GM23338 (cell line): ENCODE measurements around the gene EIF4E2. TPM values are rescaled to one million over a fixed set of nuclear protein-coding genes. Genes with fewer than 3 reads are reported as not detected.

Experiments
- ATAC-seq: fragments of 200-7000 bp; cut with Tn5 transposase; 3 replicates; pipeline ENCODE4 v1.9.1; 2020
- DNase-seq: peaks from one replicate; pipeline ENCODE4 v3.0.0-alpha.2; 2015; ENCODE audit warnings: low spot score
- H2AFZ ChIP-seq: fragments of 200-600 bp; sonication (generic); 2 replicates; pipeline ENCODE4 v1.8.0; 2016; ENCODE audit warnings: antibody characterized with exemption, mild to moderate bottlenecking, moderate library complexity
- H3F3A ChIP-seq: fragments of 200-600 bp; sonication (generic); replicated peaks from 2 replicates; pipeline ENCODE4 v1.8.0; 2017; ENCODE audit warnings: antibody characterized with exemption, mixed run types, low read depth
- H3K27ac ChIP-seq: fragments of 200-600 bp; sonication (generic); 2 replicates; pipeline ENCODE4 v1.6.1; 2016; ENCODE audit warnings: low read depth
- H3K27me3 ChIP-seq: fragments of 200-600 bp; sonication (generic); 2 replicates; pipeline ENCODE4 v1.8.0; 2016; ENCODE audit warnings: mild to moderate bottlenecking, mixed run types, moderate library complexity; ENCODE audit not compliant: insufficient read depth
- H3K36me3 ChIP-seq: fragments of 200-600 bp; sonication (generic); 2 replicates; pipeline ENCODE4 v1.8.0; 2016; ENCODE audit warnings: mild to moderate bottlenecking; ENCODE audit not compliant: insufficient read depth
- H3K4me1 ChIP-seq: fragments of 200-600 bp; sonication (generic); 2 replicates; pipeline ENCODE4 v1.8.0; 2016; ENCODE audit warnings: mild to moderate bottlenecking, moderate library complexity; ENCODE audit not compliant: insufficient read depth
- H3K4me2 ChIP-seq: fragments of 200-600 bp; sonication (generic); 2 replicates; pipeline ENCODE4 v1.7.1; 2017; ENCODE audit warnings: mixed run types
- H3K4me3 ChIP-seq: fragments of 200-600 bp; sonication (generic); 2 replicates; pipeline ENCODE4 v1.6.1; 2016; ENCODE audit warnings: mixed run types
- H3K79me2 ChIP-seq: fragments of 200-600 bp; sonication (generic); replicated peaks from 2 replicates; pipeline ENCODE4 v1.8.0; 2017; ENCODE audit warnings: mild to moderate bottlenecking; ENCODE audit not compliant: insufficient read depth
- H3K9me2 ChIP-seq: fragments of 200-600 bp; sonication (generic); 2 replicates; pipeline ENCODE4 v1.8.0; 2017; ENCODE audit not compliant: insufficient read depth
- H4K20me1 ChIP-seq: fragments of 200-600 bp; sonication (generic); replicated peaks from 2 replicates; pipeline ENCODE4 v1.8.0; 2017; ENCODE audit warnings: mild to moderate bottlenecking; ENCODE audit not compliant: insufficient read depth
- H3K27ac Mint-ChIP-seq: 2 replicates; pipeline ENCODE4 v1.8.0; 2020; ENCODE audit warnings: inconsistent platforms, mild to moderate bottlenecking, moderate library complexity, mixed read lengths
- H3K27me3 Mint-ChIP-seq: 3 replicates; pipeline ENCODE4 v1.8.0; 2022; ENCODE audit warnings: low read depth, mild to moderate bottlenecking, moderate library complexity, mixed read lengths, inconsistent platforms; ENCODE audit not compliant: insufficient read depth, poor library complexity
- H3K36me3 Mint-ChIP-seq: 3 replicates; pipeline ENCODE4 v1.8.0; 2021; ENCODE audit warnings: low read depth, mild to moderate bottlenecking, inconsistent platforms, moderate library complexity, mixed read lengths
- H3K4me1 Mint-ChIP-seq: 3 replicates; pipeline ENCODE4 v1.8.0; 2020; ENCODE audit warnings: mild to moderate bottlenecking, inconsistent platforms, mixed read lengths
- H3K4me3 Mint-ChIP-seq: 3 replicates; pipeline ENCODE4 v1.8.0; 2021; ENCODE audit warnings: moderate library complexity, mild to moderate bottlenecking, inconsistent platforms, mixed read lengths
- H3K9me3 Mint-ChIP-seq: 3 replicates; pipeline ENCODE4 v1.8.0; 2020; ENCODE audit warnings: moderate library complexity, mild to moderate bottlenecking, inconsistent platforms, mixed read lengths
- CREB1 ChIP-seq: fragments of 250-450 bp; sonication (Bioruptor Pico); IDR thresholded peaks from 2 replicates; pipeline ENCODE4 v1.5.0; 2020; ENCODE audit warnings: low read depth, mild to moderate bottlenecking, moderate library complexity
- EZH2 ChIP-seq: fragments of 200-600 bp; sonication (generic); IDR thresholded peaks from one replicate; pipeline ENCODE4 v1.8.0; 2017; ENCODE audit warnings: antibody characterized with exemption, mild to moderate bottlenecking, low read depth; ENCODE audit not compliant: unreplicated experiment
- JUNB ChIP-seq: IDR thresholded peaks from one replicate; pipeline ENCODE4 v1.6.1; 2016; ENCODE audit warnings: antibody characterized with exemption; ENCODE audit not compliant: unreplicated experiment
- POLR2AphosphoS5 ChIP-seq: IDR thresholded peaks from 2 replicates; pipeline ENCODE4 v1.6.1; 2016; ENCODE audit warnings: antibody characterized with exemption, low read depth
- long read RNA-seq: library from polyadenylated mRNA; unstranded; transcript quantifications from one replicate; pipeline ENCODE4 v2.0.0, GENCODE V29; 2020; ENCODE audit not compliant: unreplicated experiment
- polyA plus RNA-seq: library from polyadenylated mRNA; unstranded; fragments of >200 nt; fragmentation: Nextera tagmentation; extraction: Ambion mirVana; gene quantifications from 2 replicates; pipeline ENCODE4 v1.2.1, GENCODE V29; 2016
- total RNA-seq: library from RNA; depleted of rRNA; stranded (reverse); fragments of >200 nt; shearing (Covaris generic); gene quantifications from 2 replicates; pipeline ENCODE4 v1.2.3, GENCODE V29; 2014; rRNA removed
- TF ChIP-seq, protein P1 (sequence below): IDR thresholded peaks from 2 replicates; pipeline ENCODE4 v1.6.1; 2016; ENCODE audit warnings: antibody characterized with exemption
- TF ChIP-seq, protein P2 (sequence below), 2 experiments: fragments of 200-600 bp in 1 of 2; sonication (generic) in 1 of 2; conservative IDR thresholded peaks; 2 replicates each; pipeline versions ENCODE4 v1.5.1 to v1.6.1; 2016 to 2017; ENCODE audit warnings: antibody characterized with exemption in 2 of 2, low read depth in 2 of 2, mild to moderate bottlenecking in 2 of 2, moderate library complexity in 1 of 2

EIF4E2 gene, protein sequence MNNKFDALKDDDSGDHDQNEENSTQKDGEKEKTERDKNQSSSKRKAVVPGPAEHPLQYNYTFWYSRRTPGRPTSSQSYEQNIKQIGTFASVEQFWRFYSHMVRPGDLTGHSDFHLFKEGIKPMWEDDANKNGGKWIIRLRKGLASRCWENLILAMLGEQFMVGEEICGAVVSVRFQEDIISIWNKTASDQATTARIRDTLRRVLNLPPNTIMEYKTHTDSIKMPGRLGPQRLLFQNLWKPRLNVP
- 59.2 and 68.1 TPM in 2 replicates for total RNA-seq
- 148 and 152 TPM in 2 replicates for polyA plus RNA-seq
- long read RNA-seq, transcript EIF4E2-202 (7 exons, 3,448 nt) = minor isoform, 5 of 55 reads
- long read RNA-seq, transcript EIF4E2-201 (7 exons, 1,604 nt) = major isoform, 40 of 55 reads
- long read RNA-seq, partial matches to known transcripts = 4 of 55 reads
- long read RNA-seq, other reads (novel, unspliced or antisense) = 3 of 55 reads

- H3K4me1 Mint-ChIP-seq = peaks cover 15% of the 10 kb centered on the region
- Histone ChIP-seq H3K27ac (peak within 1 kb of the TSS; percentile 98), H2AFZ (peak within 1 kb of the TSS; percentile 91), H3K9me2 (no peaks in the 10 kb centered on the region), H3F3A (peaks cover 8% of the 10 kb centered on the region), H4K20me1 (peaks cover 29% of the 10 kb centered on the region), H3K4me3 (peak within 1 kb of the TSS; percentile 96), H3K4me1 (peaks cover 12% of the 10 kb centered on the region), H3K79me2 (peaks cover 84% of the 10 kb centered on the region), H3K4me2 (peak within 1 kb of the TSS; percentile 96), H3K27me3 (no peaks in the 10 kb centered on the region), H3K36me3 (peaks cover 14% of the 10 kb centered on the region)
- peaks cover 15% of the 10 kb centered on the region; the same call in 2 of the 3 replicates for H3K9me3 Mint-ChIP-seq
- peaks cover 5% of the 10 kb centered on the region for H3K27me3 Mint-ChIP-seq
- peak within 1 kb of the TSS; percentile 99 for H3K27ac Mint-ChIP-seq
- peak within 1 kb of the TSS; percentile 99 for H3K4me3 Mint-ChIP-seq
- peak; percentile 97 for ATAC-seq
- peaks cover 54% of the 10 kb centered on the region for H3K36me3 Mint-ChIP-seq
- peak; percentile 97 for DNase-seq
- TF ChIP-seq, protein P1, sequence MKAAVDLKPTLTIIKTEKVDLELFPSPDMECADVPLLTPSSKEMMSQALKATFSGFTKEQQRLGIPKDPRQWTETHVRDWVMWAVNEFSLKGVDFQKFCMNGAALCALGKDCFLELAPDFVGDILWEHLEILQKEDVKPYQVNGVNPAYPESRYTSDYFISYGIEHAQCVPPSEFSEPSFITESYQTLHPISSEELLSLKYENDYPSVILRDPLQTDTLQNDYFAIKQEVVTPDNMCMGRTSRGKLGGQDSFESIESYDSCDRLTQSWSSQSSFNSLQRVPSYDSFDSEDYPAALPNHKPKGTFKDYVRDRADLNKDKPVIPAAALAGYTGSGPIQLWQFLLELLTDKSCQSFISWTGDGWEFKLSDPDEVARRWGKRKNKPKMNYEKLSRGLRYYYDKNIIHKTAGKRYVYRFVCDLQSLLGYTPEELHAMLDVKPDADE = peak; percentile 72
- peak; percentile 94 for TF ChIP-seq POLR2AphosphoS5
- TF ChIP-seq JUNB = no peak
- TF ChIP-seq, protein P2, sequence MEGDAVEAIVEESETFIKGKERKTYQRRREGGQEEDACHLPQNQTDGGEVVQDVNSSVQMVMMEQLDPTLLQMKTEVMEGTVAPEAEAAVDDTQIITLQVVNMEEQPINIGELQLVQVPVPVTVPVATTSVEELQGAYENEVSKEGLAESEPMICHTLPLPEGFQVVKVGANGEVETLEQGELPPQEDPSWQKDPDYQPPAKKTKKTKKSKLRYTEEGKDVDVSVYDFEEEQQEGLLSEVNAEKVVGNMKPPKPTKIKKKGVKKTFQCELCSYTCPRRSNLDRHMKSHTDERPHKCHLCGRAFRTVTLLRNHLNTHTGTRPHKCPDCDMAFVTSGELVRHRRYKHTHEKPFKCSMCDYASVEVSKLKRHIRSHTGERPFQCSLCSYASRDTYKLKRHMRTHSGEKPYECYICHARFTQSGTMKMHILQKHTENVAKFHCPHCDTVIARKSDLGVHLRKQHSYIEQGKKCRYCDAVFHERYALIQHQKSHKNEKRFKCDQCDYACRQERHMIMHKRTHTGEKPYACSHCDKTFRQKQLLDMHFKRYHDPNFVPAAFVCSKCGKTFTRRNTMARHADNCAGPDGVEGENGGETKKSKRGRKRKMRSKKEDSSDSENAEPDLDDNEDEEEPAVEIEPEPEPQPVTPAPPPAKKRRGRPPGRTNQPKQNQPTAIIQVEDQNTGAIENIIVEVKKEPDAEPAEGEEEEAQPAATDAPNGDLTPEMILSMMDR (conservative IDR thresholded peaks at IDR 0.05; ENCODE audit: low read depth in 2 of 2) = peak in 1 of 2 experiments; percentile 10; a peak in 1 of 4 replicates
- TF ChIP-seq CREB1 (CRISPR knock-in tag) = peak; percentile 70
These were observed at the start of gene EIF4E2, which contains the start of gene TIGD1 for GRCh38 chr2:232550354-232551249. Gene EIF4E2 (plus strand): TSS chr2:232550689. CDS start chr2:232550725, 36 bp downstream. Gene TIGD1 (minus strand): TSS chr2:232550557. CDS start chr2:232549882, 675 bp downstream.

DNA sequence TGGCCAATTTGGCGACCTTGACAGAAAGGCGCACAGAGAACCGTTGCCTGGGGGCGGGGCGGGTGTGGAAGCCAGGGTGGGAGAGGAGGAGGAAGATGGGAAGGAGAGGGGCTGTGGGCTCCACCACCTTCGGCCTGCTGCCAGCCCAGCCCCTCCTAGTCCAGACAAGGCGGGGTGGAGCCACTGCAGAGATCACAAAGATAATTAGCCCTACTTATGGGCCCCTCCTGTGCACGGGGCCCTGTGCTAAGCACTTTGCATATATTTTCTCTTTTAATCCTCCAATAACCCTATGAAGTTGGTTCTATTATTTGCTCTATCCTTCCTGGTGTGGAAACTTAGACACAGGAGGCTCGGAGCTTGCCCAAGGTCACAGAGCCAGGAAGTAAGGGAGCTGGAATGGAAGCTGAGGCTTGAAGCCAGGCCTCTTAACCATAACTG, 49.1 kb upstream of the EIF4E2 start:
- H3K9me3 Mint-ChIP-seq = no peaks in the 10 kb centered on the region
- peaks cover 53% of the 10 kb centered on the region for H3K27me3 Mint-ChIP-seq
- Histone ChIP-seq H3F3A (no peaks in the 10 kb centered on the region; the same call in 1 of the 2 replicates), H4K20me1 (no peaks in the 10 kb centered on the region), H3K27me3 (peaks cover 43% of the 10 kb centered on the region), H3K79me2 (no peaks in the 10 kb centered on the region), H3K36me3 (no peaks in the 10 kb centered on the region), H3K27ac (no peak overlapping the region), H2AFZ (no peak overlapping the region), H3K9me2 (no peaks in the 10 kb centered on the region), H3K4me3 (no peak overlapping the region), H3K4me1 (peaks cover 21% of the 10 kb centered on the region; the same call in 1 of the 2 replicates), H3K4me2 (peak overlapping the region; percentile 93; the same call in 1 of the 2 replicates)
- TF ChIP-seq CREB1 (CRISPR knock-in tag) = no peak
- TF ChIP-seq EZH2 = no peak
- no peaks in the 10 kb centered on the region for H3K36me3 Mint-ChIP-seq
- DNase-seq (no peak), ATAC-seq (no peak)
- peak overlapping the region; percentile 40; the same call in 2 of the 3 replicates for H3K4me3 Mint-ChIP-seq
- peaks cover 30% of the 10 kb centered on the region for H3K4me1 Mint-ChIP-seq
- H3K27ac Mint-ChIP-seq = no peak overlapping the region
